ENCODE data around the gene TUBGCP3.

DNA sequence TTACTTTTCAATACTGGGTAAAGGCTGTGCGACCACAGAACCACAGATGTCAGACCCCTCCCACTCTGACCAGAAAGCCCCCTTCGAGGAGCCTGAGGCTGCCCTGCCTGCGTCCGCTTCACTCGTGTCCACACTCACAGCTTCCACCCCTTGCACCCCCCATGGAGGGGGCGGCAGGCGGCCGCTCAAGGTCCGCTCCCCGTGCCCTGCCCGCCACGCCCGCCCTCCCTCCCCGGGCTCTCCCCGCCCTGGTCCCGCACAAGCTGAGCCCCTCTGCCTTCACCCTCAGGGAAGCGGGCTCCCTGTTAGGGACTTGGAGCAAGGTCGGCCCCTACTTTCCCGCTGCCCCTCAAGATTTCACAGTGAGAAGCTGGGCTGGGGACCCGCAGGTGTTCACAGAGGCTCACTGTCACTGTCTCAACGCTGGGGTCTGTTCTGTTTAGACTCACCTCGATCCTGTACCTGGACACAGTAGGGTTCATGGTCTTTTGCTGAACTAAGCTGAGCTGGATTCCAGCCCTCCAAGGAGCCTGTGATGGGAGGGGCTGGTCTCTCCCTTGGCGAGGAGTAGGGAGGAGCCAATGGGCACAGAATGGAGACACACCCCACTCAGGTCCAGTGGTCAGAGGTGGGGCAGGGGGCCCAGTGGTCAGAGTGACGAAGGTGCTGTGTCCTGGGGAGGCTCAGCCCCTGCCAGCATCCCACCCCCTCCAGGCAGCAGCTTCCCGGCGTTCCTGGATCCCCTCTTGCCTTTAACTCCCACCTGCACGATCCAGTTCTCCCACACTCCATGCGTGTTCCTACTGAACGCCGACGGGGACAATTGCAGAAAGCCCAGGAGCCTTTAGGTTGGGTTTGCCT lies 142.3 kb downstream of the TUBGCP3 start:
- TF ChIP-seq, protein P1, sequence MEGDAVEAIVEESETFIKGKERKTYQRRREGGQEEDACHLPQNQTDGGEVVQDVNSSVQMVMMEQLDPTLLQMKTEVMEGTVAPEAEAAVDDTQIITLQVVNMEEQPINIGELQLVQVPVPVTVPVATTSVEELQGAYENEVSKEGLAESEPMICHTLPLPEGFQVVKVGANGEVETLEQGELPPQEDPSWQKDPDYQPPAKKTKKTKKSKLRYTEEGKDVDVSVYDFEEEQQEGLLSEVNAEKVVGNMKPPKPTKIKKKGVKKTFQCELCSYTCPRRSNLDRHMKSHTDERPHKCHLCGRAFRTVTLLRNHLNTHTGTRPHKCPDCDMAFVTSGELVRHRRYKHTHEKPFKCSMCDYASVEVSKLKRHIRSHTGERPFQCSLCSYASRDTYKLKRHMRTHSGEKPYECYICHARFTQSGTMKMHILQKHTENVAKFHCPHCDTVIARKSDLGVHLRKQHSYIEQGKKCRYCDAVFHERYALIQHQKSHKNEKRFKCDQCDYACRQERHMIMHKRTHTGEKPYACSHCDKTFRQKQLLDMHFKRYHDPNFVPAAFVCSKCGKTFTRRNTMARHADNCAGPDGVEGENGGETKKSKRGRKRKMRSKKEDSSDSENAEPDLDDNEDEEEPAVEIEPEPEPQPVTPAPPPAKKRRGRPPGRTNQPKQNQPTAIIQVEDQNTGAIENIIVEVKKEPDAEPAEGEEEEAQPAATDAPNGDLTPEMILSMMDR (conservative IDR thresholded peaks at IDR 0.05 in 1 of 2, IDR thresholded peaks at IDR 0.05 in 1 of 2; ENCODE audit: extremely low read depth in 1 of 2, insufficient read depth in 1 of 2, low read depth in 1 of 2, low read length in 2 of 2): no peak
- no peak for TF ChIP-seq EZH2 (IDR thresholded peaks at IDR 0.05; ENCODE audit: borderline replicate concordance, low read length)
